ENCODE measurements around the gene CAPZA1. TPM values are rescaled to one million over a fixed set of nuclear protein-coding genes. Genes with fewer than 3 reads are reported as not detected.

The CAPZA1 gene
- polyA plus RNA-seq, 1 of the 3 experiments (the other 2 are of a cell fraction), result 50.8 TPM

GRCh38 chr1:112719706-112720105, 100.1 kb downstream of the CAPZA1 start:
- no peaks in the 10 kb centered on the region for H3K79me2 ChIP-seq (ENCODE audit: insufficient read depth)
- no peak overlapping the region for H3K9ac ChIP-seq
- H3F3A ChIP-seq (replicated peaks; ENCODE audit: insufficient read depth), result peaks cover 9% of the 10 kb centered on the region
- no peak overlapping the region for H3K4me2 ChIP-seq
- no peak for DNase-seq
- no peaks in the 10 kb centered on the region for H4K20me1 ChIP-seq (ENCODE audit: insufficient read depth)
- H2AFZ ChIP-seq (ENCODE audit: low read depth), result no peak overlapping the region
- peaks cover 0 to 15% of the 10 kb centered on the region in 2 experiments; a peak in 1 of 4 replicates for H3K4me1 ChIP-seq (ENCODE audit: control insufficient read depth in 1 of 2, insufficient read depth in 2 of 2, low read depth in 1 of 2, low read length in 1 of 2)
- no peaks in the 10 kb centered on the region for H3K27me3 ChIP-seq (ENCODE audit: insufficient read depth)
- ChIA-PET CTCF (interaction anchor here (0.7 to 11.8 kb wide), 20 partner anchors 11 to 353 kb away, joined by 3 to 754 read pairs (median 4); partner anchors contain the start of genes LRIG2 and RHOC), POLR2A (interaction anchor here (0.6 kb wide), 1 partner anchor 10 kb away, joined by 3 read pairs; no protein-coding TSS in a partner anchor)
- H3K27ac ChIP-seq (ENCODE audit: low read depth in 2 of 2, low read length in 1 of 2), result no peak overlapping the region
- H3K9me2 ChIP-seq, result no peaks in the 10 kb centered on the region
- no peaks in the 10 kb centered on the region for H3K36me3 ChIP-seq (replicated peaks in 1 of 2; ENCODE audit: control insufficient read depth in 1 of 2, insufficient read depth in 2 of 2, low read length in 1 of 2)
- H3K9me3 ChIP-seq, result no peaks in the 10 kb centered on the region
- no peak overlapping the region for H3K4me3 ChIP-seq (ENCODE audit: low read depth in 2 of 2, low read length in 1 of 2)
- TF ChIP-seq ELF1 (IDR thresholded peaks at IDR 0.05) (no peak), RAD21 (IDR thresholded peaks at IDR 0.05; ENCODE audit: low read length) (no peak), RCOR1 (IDR thresholded peaks at IDR 0.05; ENCODE audit: low read length) (no peak), RFX5 (IDR thresholded peaks at IDR 0.05; ENCODE audit: low read length) (no peak), IRF3 (IDR thresholded peaks at IDR 0.05; ENCODE audit: low read depth, low read length) (no peak), SMC3 (IDR thresholded peaks at IDR 0.05; ENCODE audit: low read depth, low read length) (no peak), GATA2 (CRISPR knock-in tag; IDR thresholded peaks at IDR 0.05) (no peak), NRF1 (IDR thresholded peaks at IDR 0.05; ENCODE audit: low read depth, low read length) (no peak), FOXJ3 (CRISPR knock-in tag; IDR thresholded peaks at IDR 0.05) (no peak)
- TF ChIP-seq, protein P1, sequence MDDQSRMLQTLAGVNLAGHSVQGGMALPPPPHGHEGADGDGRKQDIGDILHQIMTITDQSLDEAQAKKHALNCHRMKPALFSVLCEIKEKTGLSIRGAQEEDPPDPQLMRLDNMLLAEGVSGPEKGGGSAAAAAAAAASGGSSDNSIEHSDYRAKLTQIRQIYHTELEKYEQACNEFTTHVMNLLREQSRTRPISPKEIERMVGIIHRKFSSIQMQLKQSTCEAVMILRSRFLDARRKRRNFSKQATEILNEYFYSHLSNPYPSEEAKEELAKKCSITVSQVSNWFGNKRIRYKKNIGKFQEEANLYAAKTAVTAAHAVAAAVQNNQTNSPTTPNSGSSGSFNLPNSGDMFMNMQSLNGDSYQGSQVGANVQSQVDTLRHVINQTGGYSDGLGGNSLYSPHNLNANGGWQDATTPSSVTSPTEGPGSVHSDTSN (IDR thresholded peaks at IDR 0.05), result no peak
- 76% methylated on average over 2 of the region's 2 CpGs for WGBS (ENCODE audit: low lambda C conversion rate)

GRCh38 chr1:112720800-112721199, 101.2 kb downstream of the CAPZA1 start:
- no peak for DNase-seq
- Histone ChIP-seq H2AFZ (ENCODE audit: low read depth) (no peak overlapping the region), H3K9me2 (no peaks in the 10 kb centered on the region), H3K9ac (no peak overlapping the region), H3K27ac (ENCODE audit: low read depth in 2 of 2, low read length in 1 of 2) (no peak overlapping the region), H3F3A (replicated peaks; ENCODE audit: insufficient read depth) (peaks cover 8% of the 10 kb centered on the region), H3K36me3 (replicated peaks in 1 of 2; ENCODE audit: control insufficient read depth in 1 of 2, insufficient read depth in 2 of 2, low read length in 1 of 2) (no peaks in the 10 kb centered on the region), H3K4me1 (ENCODE audit: control insufficient read depth in 1 of 2, insufficient read depth in 2 of 2, low read depth in 1 of 2, low read length in 1 of 2) (peaks cover 0 to 11% of the 10 kb centered on the region in 2 experiments; a peak in 1 of 4 replicates), H3K4me3 (ENCODE audit: low read depth in 2 of 2, low read length in 1 of 2) (no peak overlapping the region), H4K20me1 (ENCODE audit: insufficient read depth) (no peaks in the 10 kb centered on the region), H3K27me3 (ENCODE audit: insufficient read depth) (no peaks in the 10 kb centered on the region), H3K4me2 (no peak overlapping the region), H3K9me3 (no peaks in the 10 kb centered on the region), H3K79me2 (ENCODE audit: insufficient read depth) (no peaks in the 10 kb centered on the region)
- POLR2A ChIA-PET, result interaction anchor here (0.6 kb wide), 1 partner anchor 67 kb away, joined by 3 read pairs; no protein-coding TSS in a partner anchor
- 44% methylated on average over 3 of the region's 3 CpGs for WGBS (ENCODE audit: low lambda C conversion rate)
- CTCF ChIA-PET, result interaction anchor here (0.9 to 11.8 kb wide), 11 partner anchors 8 to 698 kb away, joined by 3 to 754 read pairs (median 5); partner anchors contain the start of gene LRIG2
- TF ChIP-seq RCOR1 (IDR thresholded peaks at IDR 0.05; ENCODE audit: low read length), result no peak
- TF ChIP-seq SIN3A (IDR thresholded peaks at IDR 0.05; ENCODE audit: borderline replicate concordance, low read depth, low read length), result no peak
- no peak for TF ChIP-seq ELF1 (IDR thresholded peaks at IDR 0.05)
- TF ChIP-seq RAD21 (IDR thresholded peaks at IDR 0.05; ENCODE audit: low read length), result no peak
- TF ChIP-seq, protein P2, sequence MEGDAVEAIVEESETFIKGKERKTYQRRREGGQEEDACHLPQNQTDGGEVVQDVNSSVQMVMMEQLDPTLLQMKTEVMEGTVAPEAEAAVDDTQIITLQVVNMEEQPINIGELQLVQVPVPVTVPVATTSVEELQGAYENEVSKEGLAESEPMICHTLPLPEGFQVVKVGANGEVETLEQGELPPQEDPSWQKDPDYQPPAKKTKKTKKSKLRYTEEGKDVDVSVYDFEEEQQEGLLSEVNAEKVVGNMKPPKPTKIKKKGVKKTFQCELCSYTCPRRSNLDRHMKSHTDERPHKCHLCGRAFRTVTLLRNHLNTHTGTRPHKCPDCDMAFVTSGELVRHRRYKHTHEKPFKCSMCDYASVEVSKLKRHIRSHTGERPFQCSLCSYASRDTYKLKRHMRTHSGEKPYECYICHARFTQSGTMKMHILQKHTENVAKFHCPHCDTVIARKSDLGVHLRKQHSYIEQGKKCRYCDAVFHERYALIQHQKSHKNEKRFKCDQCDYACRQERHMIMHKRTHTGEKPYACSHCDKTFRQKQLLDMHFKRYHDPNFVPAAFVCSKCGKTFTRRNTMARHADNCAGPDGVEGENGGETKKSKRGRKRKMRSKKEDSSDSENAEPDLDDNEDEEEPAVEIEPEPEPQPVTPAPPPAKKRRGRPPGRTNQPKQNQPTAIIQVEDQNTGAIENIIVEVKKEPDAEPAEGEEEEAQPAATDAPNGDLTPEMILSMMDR (IDR thresholded peaks at IDR 0.05), result no peak
- no peak for TF ChIP-seq NRF1 (IDR thresholded peaks at IDR 0.05; ENCODE audit: low read depth, low read length)
- no peak for TF ChIP-seq YY1 (IDR thresholded peaks at IDR 0.05; ENCODE audit: low read depth)
- no peak for TF ChIP-seq USF2 (IDR thresholded peaks at IDR 0.05; ENCODE audit: borderline replicate concordance, low read depth, low read length)
- TF ChIP-seq TCF12 (IDR thresholded peaks at IDR 0.05), result no peak
- no peak for TF ChIP-seq MXI1 (IDR thresholded peaks at IDR 0.05; ENCODE audit: low read depth, low read length)
- TF ChIP-seq GABPA (IDR thresholded peaks at IDR 0.05; ENCODE audit: low read depth), result no peak

Data from SK-N-SH (cell line).